ENCODE data around the gene BTD.

BTD gene

DNA sequence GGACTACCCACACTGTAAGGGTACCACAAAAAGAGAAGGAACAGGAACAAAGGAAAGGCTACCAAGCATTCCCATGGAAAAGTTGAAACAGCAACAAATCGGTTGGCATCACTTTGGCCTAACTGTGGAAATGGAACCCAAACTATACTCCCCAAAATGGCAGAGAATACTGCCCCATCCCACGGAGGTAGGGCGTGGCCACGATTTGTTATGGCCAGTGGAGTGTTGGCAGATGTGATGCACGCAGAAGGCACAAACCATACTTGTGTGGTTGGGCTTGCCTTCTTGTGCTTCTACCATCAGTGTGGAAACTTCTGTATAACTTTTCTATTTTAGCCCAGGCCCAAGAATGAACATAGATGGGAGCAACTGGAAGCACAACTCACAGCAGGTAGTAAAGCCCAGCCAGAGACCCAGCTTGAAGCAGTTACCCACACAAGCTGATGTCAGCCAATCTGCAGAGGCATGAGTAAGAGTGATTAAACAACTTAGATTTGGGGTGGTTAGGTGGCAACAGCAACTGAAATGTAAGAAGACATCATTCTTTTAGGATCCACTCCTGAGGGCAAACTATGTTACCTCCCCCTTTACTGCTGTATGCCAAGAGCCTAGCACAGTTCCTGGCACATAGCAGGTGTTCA, 64.1 kb downstream of the BTD start:
- DNase-seq (ENCODE audit: low spot score), result no peak

DNA sequence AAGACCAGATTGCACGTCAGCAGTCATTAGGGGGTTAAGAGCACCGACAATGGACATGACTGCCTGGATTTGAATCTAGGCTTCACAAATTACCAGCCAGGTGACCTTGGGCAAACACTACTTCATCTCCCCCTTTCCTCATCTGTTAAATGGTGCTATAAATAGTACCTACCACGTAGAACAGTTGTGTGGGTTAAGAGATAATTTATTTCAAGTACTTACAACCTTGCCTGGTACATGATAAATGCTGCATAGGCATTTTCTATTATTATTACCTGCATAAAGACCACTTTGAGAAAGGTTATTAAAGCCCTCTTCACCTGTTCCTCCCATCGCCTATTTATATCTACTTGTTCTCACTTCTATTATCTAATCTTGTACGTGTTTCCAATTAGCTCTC, 64.7 kb downstream of the BTD start:
- DNase-seq (ENCODE audit: low spot score), result no peak

DNA sequence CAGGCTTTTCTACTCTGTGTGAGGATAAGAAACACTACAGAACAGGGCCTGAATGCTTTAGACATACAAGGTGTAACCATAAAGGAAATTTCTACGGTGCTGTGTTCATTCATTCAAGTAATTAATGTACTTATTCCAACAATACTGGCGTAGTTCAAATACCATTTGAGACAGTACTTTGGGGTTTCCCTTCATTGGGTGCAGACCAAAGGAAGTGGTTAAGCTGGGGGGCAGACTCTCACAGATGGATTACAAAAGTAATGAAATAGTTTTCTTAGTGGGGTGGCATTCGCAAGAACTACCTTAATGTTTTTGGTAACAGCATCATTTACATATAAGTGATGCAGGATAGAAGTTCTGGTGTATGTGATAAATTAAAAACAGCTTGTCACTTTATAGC, 65.9 kb downstream of the BTD start:
- no peak for DNase-seq (ENCODE audit: low spot score)

DNA sequence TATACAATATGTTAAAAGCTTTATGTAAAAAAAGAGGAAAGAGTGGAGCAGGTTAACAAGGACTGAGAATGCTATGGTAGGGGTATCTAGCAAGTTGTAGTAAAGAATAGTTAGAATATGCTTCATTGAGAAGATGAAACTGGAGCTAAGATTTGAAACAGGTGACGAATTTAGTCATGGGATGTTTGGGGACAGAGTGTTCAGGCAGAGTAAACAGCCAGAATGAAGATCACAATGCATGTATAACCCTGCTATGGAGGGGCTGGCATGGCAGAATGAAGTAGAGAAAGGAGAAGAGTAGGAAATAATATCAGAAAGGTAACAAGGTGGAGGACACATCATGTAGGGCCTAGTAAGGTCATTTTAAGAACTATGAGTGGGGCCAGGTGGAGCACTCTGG, 72.0 kb downstream of the BTD start:
- DNase-seq (ENCODE audit: low spot score), result no peak

DNA sequence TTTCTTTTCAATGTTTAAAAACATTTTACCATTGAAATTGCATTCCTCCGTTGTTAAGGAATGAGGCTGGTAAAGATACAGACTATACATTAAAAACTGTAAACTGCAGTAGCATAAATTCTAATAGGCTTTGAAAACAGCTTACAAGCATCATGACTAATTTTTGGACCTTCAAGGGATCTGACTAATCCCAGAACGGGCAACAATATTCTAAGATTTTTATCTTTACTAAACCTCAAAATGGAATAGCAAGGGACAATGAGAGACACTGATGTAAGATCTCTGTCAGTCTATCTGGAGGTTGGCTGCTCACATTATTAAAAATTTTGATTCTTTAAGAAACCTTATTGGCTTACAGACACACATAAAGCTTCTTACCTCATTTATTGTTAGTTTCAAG, 74.7 kb downstream of the BTD start:
- DNase-seq (ENCODE audit: low spot score), result no peak

DNA sequence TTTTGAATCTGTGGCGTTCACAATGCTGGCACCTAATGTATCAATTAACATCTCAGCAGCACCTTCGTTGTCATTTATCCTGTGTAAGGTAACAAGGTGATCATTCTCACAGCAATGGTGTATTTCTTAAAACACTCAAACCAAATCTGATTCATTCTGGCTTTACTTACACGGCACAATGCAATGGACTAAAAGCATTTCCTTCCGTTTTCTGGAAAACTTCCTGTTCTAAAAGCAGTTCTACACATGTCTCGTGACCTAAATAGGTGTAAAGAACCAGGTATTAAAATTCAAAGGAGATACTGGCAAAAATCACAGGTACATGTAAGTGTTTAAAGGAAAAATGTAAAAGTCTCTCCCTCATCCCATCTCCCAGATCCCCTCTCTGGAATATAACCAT, 77.8 kb downstream of the BTD start:
- DNase-seq (ENCODE audit: low spot score), result no peak

DNA sequence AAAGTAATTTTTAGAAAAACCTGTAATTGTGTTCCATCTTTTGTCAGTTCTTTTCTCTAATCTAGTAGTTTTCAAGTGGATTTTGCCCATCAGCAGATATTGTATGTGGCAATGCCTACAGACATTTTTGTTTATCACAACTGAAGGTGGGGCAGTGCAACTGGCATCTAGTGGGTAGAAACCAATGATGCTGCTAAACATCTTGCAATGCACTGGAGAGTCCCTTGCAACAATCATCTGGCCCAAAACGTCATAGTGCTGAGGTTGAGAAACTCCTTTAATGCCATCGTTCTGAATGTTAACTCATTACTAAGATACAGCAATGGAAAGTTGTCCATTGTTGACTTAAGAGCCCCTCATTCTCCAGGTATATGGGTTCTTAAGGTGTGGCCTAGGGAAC, 80.1 kb downstream of the BTD start:
- no peak for DNase-seq (ENCODE audit: low spot score)

DNA sequence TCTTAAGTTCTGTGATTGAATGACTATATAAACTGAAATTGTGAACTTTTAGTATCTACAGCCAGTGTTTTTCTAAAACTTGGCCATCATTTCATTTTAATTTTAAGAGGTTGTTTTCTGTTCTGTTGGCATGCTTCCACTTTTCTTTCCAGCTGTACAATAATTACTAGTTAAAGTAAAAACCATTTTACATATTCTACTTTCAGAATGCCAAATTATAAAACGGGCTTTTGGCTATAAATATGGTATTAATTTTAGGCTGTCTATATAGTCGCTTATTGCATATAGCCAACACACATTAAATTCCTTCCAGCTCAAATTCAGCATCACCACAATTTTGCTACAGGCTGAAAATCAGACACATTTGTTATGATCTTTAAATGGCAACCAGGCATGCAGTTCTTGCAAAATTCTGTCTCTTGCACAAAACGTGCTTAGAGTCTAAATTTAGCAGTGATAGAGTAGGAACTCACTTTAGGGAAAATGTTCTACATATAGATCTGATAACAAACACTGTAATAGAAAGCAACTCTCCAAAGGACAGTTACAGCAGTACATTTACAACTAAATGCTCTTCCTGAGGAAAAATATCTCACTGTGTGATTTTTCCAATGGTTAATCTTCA, 81.1 kb downstream of the BTD start:
- DNase-seq (ENCODE audit: low spot score), result peak; percentile 39

DNA sequence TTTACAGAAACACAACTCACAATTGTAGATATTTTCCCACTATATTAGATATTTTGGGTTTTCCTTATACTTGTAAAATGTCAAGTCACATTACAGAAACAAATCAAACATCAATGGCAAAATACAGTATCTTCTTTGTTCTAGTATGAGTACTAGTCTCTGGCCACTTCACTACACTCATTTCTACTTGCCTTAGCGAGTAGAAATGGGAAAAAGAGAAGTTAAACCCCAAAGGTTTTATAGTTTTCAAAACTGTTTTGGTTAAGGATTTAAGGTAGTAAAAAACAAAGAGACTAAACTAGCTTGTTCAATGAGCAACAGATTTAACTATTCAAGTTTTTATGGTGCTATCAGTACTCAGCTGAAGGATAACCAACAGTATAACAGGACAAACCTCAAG, 81.7 kb downstream of the BTD start:
- DNase-seq (ENCODE audit: low spot score), result peak; percentile 45

DNA sequence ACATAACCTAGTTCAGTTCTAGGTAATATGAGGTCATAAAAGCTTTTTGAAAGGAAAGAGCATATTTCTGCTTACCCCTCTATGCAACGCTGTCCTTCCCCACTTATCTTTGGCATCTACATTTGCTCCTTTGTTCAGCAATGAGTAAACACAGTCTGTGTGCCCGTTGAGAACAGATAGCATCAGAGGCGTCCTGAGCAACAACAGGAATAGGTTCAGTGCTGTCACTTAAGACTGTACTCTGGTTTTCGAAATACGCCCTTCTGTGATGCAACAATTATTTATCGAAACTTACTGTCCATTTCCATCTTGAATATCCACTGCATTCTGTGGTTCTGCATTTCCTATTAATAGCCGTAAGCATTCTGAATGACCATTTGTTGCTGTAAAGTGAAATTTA, 84.4 kb downstream of the BTD start:
- DNase-seq (ENCODE audit: low spot score), result no peak

DNA sequence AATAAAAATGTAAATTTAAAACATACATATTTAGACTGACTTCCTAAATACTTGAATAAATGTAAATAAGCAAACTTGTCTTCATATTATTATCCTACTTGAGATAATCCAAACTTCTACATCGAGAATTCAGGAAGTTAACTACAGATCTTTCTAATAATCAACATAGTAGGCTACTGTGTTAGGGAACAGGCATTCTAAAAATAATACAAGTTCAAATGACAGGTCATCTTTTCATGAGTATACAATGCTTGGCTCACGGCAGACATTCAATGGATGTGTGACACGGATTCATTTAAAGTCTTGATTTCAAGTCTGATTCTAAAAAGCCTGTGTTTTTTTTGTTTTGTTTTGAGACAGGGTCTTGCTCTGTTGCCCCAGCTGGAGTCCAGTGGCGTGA, 88.7 kb downstream of the BTD start:
- DNase-seq (ENCODE audit: low spot score), result no peak

DNA sequence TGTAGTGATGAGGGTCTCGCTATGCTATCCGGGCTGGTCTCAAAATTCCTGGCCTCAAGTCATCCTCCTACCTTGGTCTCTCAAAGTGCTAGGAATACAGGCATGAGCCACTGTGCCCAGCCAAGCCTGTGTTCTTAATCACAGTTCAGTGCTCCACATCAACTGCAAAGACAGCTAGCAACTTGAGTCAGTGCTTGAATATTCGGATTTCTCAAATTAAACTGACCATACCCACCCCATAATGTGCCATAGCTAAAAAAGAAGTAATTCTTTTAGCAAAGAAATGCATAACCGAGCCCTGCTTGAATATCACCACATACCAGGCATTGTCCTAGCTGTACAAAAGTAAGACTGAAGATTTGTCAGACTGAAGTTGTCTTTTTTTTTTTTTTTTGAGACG, 89.2 kb downstream of the BTD start:
- DNase-seq (ENCODE audit: low spot score), result no peak

DNA sequence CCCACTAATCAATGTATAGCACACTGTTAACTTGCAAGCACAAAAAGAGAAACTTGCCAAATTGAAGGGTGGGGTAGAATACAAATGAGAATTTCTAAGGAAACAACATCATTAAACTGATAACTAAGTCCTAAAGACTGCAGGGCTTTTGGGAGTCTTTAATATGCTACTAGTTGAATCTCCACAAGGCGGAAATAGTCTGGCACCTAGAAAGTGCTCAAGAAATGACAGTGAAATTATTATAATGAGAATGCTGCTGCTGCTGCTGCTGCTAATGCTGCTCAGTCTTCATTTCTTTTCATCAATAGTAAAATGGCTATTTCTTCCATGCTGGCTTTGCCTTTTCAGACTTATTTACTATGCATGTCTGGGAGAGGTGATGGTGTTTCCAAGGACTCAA, 91.8 kb downstream of the BTD start:
- DNase-seq (ENCODE audit: low spot score), result no peak

DNA sequence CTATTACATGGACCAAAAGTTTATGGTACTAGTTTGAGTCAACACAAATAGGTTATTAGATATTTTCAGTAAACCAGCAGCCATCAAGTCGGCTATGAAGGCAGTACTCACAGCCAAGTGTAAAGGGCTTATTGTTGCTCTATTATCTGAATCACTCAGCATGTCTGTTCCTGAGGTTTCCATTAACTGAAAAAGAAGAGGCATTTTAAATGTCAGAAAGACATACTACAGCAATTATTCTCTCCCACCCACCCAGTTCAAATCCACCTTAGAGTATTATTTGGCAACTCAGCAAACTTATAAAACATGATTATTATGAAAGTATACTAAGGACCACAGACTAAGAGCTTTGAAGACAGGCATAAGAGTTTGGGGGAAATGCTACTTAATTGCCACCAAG, 93.1 kb downstream of the BTD start:
- DNase-seq (ENCODE audit: low spot score), result no peak
